ENCODE data around the gene ELMO2. TPM values are rescaled to one million over a fixed set of nuclear protein-coding genes. Genes with fewer than 3 reads are reported as not detected.

ELMO2 gene
- total RNA-seq, 1 donor = 48.4 TPM

DNA sequence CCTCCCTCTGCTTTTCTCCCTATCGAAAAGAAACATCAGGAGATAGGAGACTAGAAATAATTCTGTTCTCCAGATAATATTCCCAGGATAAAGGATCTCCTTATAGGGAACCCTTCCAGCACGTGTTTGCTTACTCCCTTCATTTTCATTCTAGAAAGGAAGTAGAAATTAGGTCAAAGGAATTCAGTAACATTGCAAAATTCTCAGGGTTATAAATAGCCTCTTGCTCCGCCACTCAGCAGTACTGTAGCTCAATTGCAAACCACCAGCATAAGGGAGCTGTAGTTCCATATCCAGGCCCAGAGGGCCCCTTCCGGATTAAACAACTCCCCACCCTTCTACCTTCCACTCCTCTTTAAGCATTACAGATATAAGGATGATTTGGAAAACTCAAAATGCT is 6.2 kb downstream of the ELMO2 start:
- TF ChIP-seq, protein P1, sequence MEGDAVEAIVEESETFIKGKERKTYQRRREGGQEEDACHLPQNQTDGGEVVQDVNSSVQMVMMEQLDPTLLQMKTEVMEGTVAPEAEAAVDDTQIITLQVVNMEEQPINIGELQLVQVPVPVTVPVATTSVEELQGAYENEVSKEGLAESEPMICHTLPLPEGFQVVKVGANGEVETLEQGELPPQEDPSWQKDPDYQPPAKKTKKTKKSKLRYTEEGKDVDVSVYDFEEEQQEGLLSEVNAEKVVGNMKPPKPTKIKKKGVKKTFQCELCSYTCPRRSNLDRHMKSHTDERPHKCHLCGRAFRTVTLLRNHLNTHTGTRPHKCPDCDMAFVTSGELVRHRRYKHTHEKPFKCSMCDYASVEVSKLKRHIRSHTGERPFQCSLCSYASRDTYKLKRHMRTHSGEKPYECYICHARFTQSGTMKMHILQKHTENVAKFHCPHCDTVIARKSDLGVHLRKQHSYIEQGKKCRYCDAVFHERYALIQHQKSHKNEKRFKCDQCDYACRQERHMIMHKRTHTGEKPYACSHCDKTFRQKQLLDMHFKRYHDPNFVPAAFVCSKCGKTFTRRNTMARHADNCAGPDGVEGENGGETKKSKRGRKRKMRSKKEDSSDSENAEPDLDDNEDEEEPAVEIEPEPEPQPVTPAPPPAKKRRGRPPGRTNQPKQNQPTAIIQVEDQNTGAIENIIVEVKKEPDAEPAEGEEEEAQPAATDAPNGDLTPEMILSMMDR (IDR thresholded peaks at IDR 0.05; ENCODE audit: insufficient read depth, low read depth, low read length) = no peak
- peak overlapping the region; percentile 23 for H3K4me3 ChIP-seq (ENCODE audit: low read depth, low read length)
- DNase-seq (ENCODE audit: low read depth) = peak; percentile 90

DNA sequence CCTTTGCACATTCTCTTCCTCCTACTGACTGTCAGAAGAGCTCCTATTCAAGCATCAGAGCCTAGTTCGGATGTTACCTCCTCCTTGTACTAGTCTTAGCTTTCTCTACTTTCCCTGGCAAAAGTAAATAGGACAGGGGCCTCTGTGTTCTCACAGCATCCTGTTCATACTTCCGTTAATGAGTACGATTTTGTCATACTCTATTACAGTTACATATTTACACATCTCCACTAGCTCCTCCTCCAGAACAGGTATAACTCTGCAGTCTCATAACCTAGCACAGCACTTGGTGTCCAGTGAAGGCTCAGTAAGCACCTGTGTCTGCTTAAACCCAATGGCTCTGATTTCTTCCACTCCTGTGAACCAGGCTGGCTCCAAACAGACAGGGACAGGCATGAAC is 7.0 kb downstream of the ELMO2 start:
- TF ChIP-seq, protein P1 (IDR thresholded peaks at IDR 0.05; ENCODE audit: insufficient read depth, low read depth, low read length) = no peak
- no peak for DNase-seq (ENCODE audit: low read depth)
- no peak overlapping the region for H3K4me3 ChIP-seq (ENCODE audit: low read depth, low read length)

DNA sequence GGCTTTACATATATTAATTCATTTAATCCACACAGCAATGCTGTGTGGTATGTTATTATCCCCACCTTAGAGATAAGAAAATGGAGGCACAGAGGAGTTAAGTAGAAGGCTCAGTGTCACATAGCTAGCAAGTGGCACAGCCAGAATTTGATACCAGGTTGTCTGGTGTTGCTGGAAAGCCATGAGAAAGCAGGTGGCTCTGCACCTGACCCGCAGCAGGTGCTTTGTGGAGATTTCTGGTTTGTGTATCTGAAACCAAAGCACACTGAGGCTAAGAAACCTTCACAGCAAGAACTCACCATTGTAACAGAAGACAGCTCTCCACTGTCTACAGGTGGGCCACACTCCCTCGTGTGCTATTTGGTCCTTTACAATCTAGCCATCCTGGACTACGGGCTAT is 7.5 kb downstream of the ELMO2 start:
- no peak for DNase-seq (ENCODE audit: low read depth)
- TF ChIP-seq, protein P1 (IDR thresholded peaks at IDR 0.05; ENCODE audit: insufficient read depth, low read depth, low read length) = no peak

DNA sequence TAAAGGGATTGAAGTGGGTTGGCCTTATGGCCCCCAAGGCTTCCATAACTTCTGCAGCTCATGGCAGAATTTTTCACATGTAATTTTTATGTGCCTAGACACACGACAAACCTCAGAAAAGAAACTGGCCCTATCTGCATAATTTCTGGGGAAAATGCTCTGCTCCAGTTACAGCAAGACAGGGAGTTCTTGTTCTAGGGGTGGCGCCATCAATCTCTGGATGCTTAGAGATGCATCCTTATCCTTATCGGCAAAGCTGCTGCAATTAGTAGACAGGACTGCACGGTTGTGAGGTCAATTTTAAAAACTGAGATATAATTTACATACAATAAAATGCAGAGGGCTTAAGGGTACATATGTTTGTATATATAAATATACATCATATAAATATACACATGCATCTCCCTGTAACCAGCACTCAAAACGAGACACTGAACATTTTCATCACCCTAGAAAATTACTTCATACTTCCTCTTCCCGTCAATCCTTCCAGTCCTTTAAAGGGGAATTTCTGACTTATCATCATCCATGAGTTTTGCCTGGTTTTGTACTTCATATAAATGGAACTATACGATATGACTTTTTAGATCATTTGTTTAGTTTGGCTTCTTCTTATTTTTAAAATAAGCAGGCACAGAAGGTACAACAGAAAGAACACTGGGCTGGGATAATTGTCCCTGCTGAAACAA is 10.2 kb downstream of the ELMO2 start:
- TF ChIP-seq, protein P1 (IDR thresholded peaks at IDR 0.05; ENCODE audit: insufficient read depth, low read depth, low read length) = no peak
- no peak for DNase-seq (ENCODE audit: low read depth)
- H3K4me3 ChIP-seq (ENCODE audit: low read depth, low read length) = no peak overlapping the region

More for the DNA sequence above, 7.5 kb downstream of the ELMO2 start:
- H3K4me3 ChIP-seq (ENCODE audit: low read depth, low read length) = no peak overlapping the region

DNA sequence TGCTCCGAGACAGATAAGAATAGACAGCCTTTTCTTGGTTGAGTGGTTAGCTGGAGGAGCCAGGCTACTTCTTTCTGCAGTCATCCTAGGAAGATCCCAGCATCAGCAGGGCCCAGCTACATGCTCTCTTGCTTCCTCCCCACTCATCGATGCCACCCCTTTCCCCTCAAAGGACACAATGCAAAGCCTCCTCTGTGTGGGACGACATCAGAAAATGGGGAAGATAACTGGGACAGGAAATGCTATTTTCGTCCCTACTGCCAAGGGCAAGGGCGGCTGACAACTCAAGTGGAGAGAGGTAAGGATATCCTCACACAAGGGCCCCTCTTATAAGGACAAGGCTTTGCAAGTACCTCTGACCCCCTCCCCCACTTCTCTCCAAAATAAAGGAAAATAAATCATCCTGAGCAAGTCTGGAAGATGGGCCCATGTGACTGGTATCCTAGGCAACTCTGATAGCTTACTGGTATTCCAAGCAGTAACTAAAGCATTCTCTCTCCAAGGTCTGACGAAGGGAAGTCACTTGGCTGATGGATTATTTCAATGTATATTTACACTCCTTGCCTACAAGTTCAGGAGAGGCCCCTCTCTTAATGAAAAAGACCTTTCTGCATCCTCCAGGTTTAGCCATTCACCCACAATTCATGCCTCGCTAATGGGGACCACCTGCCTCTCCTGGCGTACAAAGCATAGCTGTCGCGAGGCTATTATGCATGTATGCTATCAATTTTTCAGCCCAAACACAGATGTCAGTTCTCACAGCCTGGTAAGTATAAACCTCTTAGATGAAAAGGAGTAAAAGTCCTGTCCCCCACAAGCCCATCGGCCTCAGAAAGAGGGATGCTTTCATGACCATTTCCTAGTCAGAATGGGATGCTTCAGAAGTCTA is 11.3 kb downstream of the ELMO2 start:
- DNase-seq (ENCODE audit: low read depth) = no peak
- TF ChIP-seq, protein P1 (IDR thresholded peaks at IDR 0.05; ENCODE audit: insufficient read depth, low read depth, low read length) = no peak

DNA sequence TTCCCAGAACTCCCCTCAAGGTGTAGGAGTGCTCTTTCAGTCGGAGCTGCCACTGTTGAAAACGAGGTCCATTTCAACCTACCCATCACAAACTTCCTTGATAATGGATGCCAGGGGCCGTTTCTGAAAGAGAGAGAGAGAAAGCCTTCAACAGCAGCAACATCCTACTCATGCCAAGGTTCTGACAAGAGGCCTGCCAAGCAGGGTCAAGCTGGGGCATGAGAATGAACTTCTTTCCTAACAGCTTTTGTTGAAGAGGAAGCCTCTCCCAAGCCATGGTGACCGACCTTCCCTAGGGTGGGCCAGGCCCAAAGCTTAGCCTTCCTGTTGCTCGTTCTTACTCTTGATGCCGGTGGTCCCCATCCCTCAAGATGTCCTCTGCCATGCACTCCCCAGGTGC is 12.4 kb downstream of the ELMO2 start:
- TF ChIP-seq, protein P1 (IDR thresholded peaks at IDR 0.05; ENCODE audit: insufficient read depth, low read depth, low read length) = no peak
- H3K4me3 ChIP-seq (ENCODE audit: low read depth, low read length) = no peak overlapping the region
- DNase-seq (ENCODE audit: low read depth) = no peak

More for the DNA sequence above, 11.3 kb downstream of the ELMO2 start:
- no peak overlapping the region for H3K4me3 ChIP-seq (ENCODE audit: low read depth, low read length)
